Activated CD8-positive, alpha-beta memory T cell treated with anti-CD3 and anti-CD28 coated beads, Interleukin-2, amount 50 U/mL, for 48 hours (primary cell): Measurements from ENCODE around the gene AMBRA1.

Experiments
- DNase-seq: peaks from one replicate; pipeline ENCODE4 v3.0.0-alpha.2; 2020

The AMBRA1 gene

GRCh38 chr11:46593550-46594373 lies at the start of gene AMBRA1:
Gene AMBRA1, minus strand, starts transcription at chr11:46594023. Its CDS starts 45,643 bp downstream, at chr11:46548380.
- peak; percentile 85 for DNase-seq

- no peak for DNase-seq
These were observed 49.7 kb upstream of the AMBRA1 start for GRCh38 chr11:46643531-46643930.

- DNase-seq: no peak
These were observed 49.0 kb upstream of the AMBRA1 start for GRCh38 chr11:46642627-46643335.

GRCh38 chr11:46641639-46642038 lies 47.8 kb upstream of the AMBRA1 start:
- no peak for DNase-seq

GRCh38 chr11:46640036-46640788 lies 46.4 kb upstream of the AMBRA1 start:
- DNase-seq: no peak

- DNase-seq: no peak
These were observed 45.5 kb upstream of the AMBRA1 start for GRCh38 chr11:46639197-46639839.

GRCh38 chr11:46637546-46637945 lies 43.7 kb upstream of the AMBRA1 start:
- DNase-seq: no peak

GRCh38 chr11:46635557-46636139 lies 41.8 kb upstream of the AMBRA1 start:
- no peak for DNase-seq

GRCh38 chr11:46633291-46634217 lies 39.7 kb upstream of the AMBRA1 start:
- DNase-seq: no peak

- no peak for DNase-seq
These were observed 38.7 kb upstream of the AMBRA1 start for GRCh38 chr11:46632502-46632901.

GRCh38 chr11:46631676-46632075 lies 37.9 kb upstream of the AMBRA1 start:
- no peak for DNase-seq

GRCh38 chr11:46630237-46630636 lies 36.4 kb upstream of the AMBRA1 start:
- no peak for DNase-seq

GRCh38 chr11:46628961-46629360 lies 35.1 kb upstream of the AMBRA1 start:
- peak; percentile 17 for DNase-seq

GRCh38 chr11:46625406-46625805 lies 31.6 kb upstream of the AMBRA1 start:
- no peak for DNase-seq

GRCh38 chr11:46618837-46619236 lies 25.0 kb upstream of the AMBRA1 start:
- no peak for DNase-seq

GRCh38 chr11:46617972-46618314 lies 24.1 kb upstream of the AMBRA1 start:
- DNase-seq: no peak

- peak; percentile 95 for DNase-seq
These were observed 23.5 kb upstream of the AMBRA1 start, which contains the start of the genes ATG13 and HARBI1 for GRCh38 chr11:46617134-46617971. Gene ATG13, plus strand, starts transcription at chr11:46617553. Its CDS starts 26,739 bp downstream, at chr11:46644292. Gene HARBI1, minus strand, starts transcription at chr11:46617227. Its CDS starts 990 bp downstream, at chr11:46616237.

GRCh38 chr11:46616551-46617133 lies 22.8 kb upstream of the AMBRA1 start:
- DNase-seq: no peak

- DNase-seq: no peak
These were observed 21.9 kb upstream of the AMBRA1 start for GRCh38 chr11:46615756-46616155.

GRCh38 chr11:46612326-46612725 lies 18.5 kb upstream of the AMBRA1 start:
- DNase-seq: no peak
